T47D (cell line): ENCODE data around the gene ITPR1.

Source experiments
- DNase-seq, 2 experiments: peaks; one replicate each; pipeline versions ENCODE4 v3.0.0 to v3.0.0-alpha.2; 2011 to 2012; ENCODE audit warnings: low read depth in 1 of 2, low spot score in 1 of 2
- JUND ChIP-seq: IDR thresholded peaks from 2 replicates; pipeline ENCODE4 v1.6.1; 2012; ENCODE audit warnings: low read depth
- in situ Hi-C: cut with HindIII; loops from 2 replicates; pipeline ENCODE4 v1.10.0; 2016; ENCODE audit warnings: low sequenced_read_pairs, low pct_unique_long_range_greater_than_20kb

Gene ITPR1

DNA sequence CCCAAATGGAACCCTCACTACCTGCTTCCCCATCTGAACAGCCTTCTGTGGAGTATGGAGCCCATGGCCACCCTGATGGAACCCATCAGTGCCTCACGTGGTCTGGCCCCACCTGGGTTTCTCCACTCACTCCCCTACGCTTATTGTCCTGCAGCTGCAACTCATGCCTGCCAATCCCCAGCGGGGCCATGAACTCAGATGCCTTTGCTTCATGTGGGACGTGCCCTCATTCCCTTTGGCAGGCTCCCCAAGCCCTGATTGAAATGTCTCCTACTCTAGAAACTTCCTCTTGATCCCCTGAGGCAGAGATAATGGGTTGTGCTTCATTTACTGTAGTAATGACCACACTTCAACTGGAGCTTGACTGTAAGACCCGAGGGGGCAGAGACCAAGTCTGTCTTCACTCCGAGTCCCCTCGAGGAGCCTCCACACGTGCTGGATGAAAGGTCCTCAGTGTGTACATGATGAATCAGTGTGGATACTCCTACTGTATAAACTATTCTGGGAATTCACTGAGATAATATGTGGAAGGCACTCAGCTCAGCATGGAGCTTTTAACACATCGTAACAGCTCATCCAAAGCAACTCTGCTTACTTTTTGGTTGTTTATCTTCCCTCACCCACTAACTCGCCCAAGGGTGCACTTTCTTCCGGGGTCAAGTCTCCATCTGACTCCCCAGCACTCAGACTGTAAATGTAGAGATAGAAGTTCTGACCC, 253.3 kb downstream of the ITPR1 start:
- no peak for TF ChIP-seq JUND
- in situ Hi-C loops: no loop called here
- peak in 1 of 2 experiments; percentile 64 for DNase-seq

DNA sequence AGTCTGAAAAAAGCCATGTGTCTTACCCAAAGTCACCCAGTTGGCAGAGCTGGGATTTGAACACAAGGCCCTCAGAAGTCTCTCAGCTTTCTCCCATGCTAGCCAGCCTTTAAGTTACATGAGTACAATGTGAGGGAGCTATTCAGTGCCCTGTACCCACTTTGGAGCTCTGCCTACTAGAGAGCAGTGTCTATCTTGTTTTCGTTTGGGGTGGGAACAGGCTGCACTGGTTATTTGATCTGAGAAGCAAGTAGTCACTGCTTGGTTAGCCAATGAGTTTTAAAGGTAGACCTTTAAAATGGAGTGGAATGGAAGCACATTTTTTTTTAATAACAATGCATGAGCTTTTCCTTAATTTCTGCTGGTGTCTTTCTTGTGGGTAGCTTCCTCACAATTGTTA, 255.0 kb downstream of the ITPR1 start:
- TF ChIP-seq JUND: no peak
- in situ Hi-C loops: no loop called here
- no peak for DNase-seq

DNA sequence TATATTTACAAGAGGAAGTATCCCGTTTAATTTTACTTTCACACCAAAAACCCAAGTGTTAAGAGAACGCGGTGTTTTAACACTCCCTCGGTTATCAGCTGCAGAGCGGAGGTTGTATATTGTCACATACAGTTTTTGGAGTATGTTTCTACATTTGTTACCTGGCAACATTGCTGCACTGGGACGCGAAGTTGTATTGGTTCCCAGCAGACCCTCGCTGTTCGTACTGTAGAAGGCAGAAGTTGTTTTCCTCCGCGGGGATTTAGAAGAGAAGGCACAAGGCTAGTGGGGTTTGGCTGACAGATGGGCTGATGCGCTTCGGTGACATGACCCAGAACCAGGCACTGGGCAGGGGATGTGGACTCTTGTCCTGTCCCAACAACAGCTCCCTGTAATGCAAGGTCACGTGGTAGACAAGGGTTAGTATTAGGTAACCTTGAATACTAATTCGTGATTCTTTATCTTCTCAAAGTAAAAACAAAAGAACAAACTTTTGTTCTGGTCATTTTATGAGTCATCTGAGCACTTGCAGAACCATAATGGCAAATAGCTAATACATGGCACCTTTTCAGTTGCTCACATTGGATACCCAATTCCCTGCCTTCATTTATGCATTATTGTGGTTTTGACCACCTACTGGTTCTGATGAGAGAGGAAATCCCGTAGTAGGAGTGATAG, 255.7 kb downstream of the ITPR1 start:
- TF ChIP-seq JUND: no peak
- no peak for DNase-seq
- in situ Hi-C loops: no loop called here

DNA sequence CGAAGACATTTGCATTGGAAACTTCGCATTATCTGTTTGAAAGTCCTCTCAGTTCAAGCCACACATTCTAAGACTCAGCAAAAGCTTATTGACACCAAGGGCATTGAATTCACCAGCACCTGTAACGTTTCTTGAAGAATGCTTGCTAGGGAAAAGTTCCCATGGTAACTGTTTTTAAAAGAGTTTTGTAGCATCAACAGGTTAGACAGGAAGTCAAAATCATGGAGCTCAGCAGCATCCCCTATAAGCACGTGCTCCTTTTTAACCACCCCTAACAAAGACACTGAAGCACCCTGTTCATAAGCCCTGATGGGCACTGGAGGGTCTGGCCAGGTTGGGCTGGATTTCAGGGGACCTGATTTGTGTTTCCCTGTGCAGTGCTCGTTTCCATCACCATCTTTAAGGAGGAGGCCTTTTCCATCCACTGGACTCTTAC, 256.4 kb downstream of the ITPR1 start:
- in situ Hi-C loops: no loop called here
- no peak for DNase-seq
- TF ChIP-seq JUND: no peak

DNA sequence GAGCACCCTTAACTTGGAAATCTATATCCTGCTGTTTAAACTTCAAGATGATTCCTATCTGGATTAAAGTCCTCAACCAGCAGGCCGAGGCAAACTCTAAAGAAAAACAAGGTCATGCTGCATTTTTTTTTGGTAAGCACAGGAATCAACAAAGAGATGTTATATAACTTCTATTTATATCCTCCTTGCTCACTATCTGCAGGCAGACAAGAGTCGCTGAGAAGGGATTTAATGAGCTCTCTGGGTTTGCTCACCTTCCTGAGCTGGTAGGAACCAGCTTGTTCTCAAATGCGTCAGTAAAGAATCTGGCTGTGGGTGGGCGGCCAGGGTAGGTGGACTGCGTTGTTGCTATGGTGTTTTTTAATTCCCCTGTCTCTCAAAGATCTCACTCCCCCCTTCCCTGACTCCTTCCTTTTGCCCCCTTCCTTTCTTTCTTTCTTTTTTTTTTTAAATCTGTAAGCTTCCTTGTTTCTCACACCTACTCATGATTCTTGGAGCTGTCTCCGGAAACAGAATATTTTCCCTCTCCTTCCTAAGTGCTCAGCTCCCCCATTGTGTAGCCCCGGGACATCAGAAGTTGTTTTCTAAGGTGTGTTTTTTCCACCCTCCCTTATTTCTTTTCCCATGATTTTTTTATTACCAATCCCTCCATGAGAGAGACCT, 257.3 kb downstream of the ITPR1 start:
- peak in 1 of 2 experiments; percentile 95 for DNase-seq
- in situ Hi-C loops: no loop called here

DNA sequence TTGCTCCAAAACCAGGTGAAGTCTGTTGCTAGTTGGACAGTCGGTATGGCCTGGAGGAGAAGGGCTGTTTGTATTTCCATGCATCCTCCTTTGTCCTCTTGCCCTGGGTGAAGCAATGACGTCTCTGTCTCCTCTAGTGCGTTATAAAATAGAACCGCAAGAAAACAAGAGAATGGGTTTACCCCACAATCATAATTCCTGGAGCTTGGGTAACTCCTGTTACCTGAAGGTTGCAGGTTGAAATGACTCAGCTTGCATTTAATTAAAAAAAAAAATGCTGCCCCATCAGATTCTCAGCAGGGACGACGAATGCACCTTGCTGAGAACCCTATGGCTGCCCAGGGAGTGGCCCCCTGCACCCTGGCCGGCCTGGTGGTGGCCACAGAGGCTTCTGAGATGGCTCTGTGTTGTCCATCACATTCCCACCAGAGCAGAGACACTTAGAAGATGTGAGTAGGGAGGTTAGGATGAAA, 257.9 kb downstream of the ITPR1 start:
- DNase-seq: peak in 1 of 2 experiments; percentile 66
- in situ Hi-C loops: no loop called here
- no peak for TF ChIP-seq JUND

More for the DNA sequence above, 257.3 kb downstream of the ITPR1 start:
- peak; percentile 87; the same call in 1 of the 2 replicates for TF ChIP-seq JUND

DNA sequence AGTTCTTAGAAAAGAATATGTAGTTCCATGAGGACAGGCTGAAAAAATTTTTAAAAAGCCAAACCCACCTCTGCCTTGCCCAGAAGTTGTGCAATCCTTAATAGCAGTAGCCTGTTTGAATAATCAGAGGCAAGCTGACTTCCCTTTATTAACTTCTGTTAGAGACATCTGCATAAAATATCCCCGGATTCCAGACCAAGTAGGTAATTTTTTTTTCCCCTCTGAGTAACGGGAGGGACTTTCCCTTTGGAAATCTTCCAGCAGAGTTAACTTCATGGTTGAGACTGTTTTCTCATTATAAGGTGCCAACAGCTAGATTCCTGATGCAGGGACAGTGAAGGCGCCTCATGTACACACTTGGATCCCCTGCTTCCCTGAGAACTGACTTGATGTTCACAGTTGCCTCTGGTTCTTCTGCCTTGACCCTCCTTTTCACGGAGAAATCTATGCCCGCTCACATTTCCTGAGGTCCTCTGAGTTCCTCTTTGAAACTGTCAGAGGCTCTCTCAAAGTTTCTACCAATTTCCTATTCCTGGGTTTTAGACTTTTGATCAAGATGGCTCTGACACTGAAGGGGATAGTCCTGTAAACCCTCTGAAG, 258.5 kb downstream of the ITPR1 start:
- peak in 1 of 2 experiments; percentile 60 for DNase-seq
- in situ Hi-C loops: no loop called here
- no peak for TF ChIP-seq JUND

DNA sequence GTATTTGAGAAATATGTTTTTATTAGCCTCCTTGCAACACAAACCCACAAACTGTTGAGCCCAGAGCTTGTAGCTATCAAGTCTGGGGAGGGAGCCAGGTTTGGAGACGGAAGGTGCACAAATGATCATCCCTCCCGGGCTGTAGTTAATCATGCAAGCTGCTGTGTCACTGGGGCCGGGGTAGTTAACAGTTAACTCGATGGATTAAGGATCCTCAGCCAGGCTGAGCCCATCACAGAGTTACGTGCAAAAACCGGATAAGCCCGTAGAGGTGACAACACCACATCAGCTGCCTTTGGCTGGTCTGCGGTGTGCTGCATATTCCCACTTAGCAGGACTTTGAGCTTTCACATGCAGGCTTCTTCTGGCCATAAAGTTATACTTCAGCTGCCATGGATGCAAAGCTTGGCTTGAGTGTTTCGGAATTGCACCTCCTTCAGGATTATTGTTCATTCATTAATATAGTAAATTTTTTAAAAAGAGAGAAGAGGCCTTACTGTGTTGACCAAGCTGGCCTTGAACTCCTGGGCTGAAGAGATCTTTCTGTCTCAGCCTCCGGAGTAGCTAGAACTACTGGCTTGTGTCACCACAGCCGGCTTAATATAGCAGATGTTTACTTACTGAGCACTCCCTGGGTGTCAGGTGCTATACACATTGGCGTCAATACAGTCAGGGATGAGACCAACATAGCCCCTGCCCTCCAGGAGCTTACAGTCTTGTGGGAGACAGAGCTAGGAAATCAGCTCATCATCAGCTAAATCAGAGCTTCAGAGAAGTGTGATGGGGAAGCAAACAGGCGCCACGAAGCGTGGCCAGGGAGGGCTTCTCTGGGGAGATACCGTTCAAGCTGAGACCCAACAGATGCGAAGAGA, 259.3 kb downstream of the ITPR1 start:
- TF ChIP-seq JUND: no peak
- DNase-seq: no peak
- in situ Hi-C loops: no loop called here

DNA sequence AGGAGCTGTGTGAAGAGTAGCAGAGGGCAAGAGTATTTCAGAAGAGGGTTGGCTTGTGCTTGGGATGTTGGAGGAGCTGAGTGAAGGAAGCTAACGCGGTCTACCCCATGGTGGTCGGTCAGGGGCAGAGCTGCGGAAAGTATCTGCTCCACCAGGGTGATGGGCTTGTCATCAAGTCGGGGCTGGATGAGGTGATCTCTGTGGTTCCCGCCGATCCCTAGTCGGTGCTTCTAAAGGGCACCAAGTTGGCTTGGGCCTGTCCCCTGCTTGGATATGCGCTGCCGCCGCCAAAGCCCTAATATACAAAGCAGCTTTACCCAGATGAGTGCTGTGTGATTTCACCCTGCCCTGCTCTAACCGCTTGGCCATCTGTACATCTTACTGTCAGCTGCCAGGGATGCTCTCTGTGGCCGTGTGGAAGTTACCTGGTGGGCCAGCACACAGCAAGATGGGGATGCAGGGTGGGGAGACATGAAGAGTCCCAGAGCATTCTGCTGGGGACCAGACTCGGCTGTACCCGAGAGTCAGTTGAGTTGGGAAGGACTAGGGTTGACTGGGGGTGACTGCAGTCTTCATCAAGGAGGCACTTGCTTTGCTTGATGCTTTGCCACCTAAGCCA, 260.0 kb downstream of the ITPR1 start:
- in situ Hi-C loops: no loop called here
- TF ChIP-seq JUND: no peak
- no peak for DNase-seq

DNA sequence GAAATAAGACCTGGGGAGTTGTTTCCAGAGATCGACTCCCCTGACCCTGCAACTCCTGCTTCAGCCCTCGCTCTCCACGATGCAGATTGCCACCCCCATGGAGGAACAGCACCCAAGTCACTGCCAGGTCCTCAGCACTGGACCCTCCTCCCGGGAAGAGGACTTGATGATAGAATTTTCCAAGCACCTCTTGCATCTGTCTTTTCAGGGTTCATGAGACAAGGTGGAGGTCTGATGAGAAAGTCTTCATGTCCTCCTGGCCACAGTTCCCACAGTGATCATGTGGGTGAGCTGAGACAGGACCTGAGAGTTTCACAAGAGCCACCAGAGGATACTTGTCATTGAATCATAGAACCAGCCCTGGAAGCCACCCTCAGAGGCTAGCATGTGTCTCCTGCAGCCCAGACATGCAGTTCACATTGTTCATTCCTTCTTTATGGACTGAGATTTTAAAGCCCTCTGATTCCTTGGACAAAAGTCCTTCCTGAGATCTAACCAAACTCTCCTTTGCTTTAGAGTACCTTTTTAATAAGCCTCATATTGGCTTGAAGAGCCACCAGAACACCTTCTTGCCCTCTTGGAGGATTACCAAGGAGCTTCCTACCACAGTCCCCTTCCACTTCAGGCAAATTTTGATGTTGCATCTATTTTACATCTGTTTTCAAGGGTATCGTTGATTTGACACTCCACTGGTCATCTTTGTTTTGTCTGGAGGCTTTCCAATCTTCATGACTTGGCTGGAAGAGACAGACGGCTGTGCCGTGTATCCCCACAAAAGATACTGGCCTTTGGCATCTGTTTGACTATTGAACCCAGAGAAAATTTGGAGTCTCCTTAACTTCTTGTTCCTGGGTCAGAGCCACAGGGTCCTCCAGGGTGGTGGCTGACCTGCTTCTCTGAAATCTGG, 261.3 kb downstream of the ITPR1 start:
- TF ChIP-seq JUND: no peak
- in situ Hi-C loops: no loop called here
- DNase-seq: no peak
